HEK293 (cell line): ENCODE measurements around the gene STRA8.

Source experiments
- CTCF ChIA-PET: fragments of 350-600 bp; formaldehyde crosslinking; extraction: SDS; loops from one replicate; lab custom pipeline; 2021; ENCODE audit warnings: antibody characterized with exemption; lab: Yijun Ruan, JAX
- POLR2A ChIA-PET: fragments of 300-600 bp; formaldehyde crosslinking; extraction: SDS; loops from one replicate; lab custom pipeline; 2020; ENCODE audit warnings: antibody characterized with exemption, inconsistent platforms; lab: Yijun Ruan, JAX
- H3K27ac ChIP-seq: fragments of 200-500 bp; sonication (Bioruptor generic); 2 replicates; pipeline ENCODE4 v1.5.1; 2014; ENCODE audit warnings: low read depth, low read length, control low read depth, inconsistent platforms; ENCODE audit errors: extremely low read depth
- H3K36me3 ChIP-seq, 2 experiments: fragments of 200-500 bp in 1 of 2; sonication (Bioruptor generic) in 1 of 2; 1 replicate in 1 of 2; 2 replicates in 1 of 2; pipeline ENCODE4 v1.5.1; 2014 to 2017; ENCODE audit warnings: inconsistent platforms in 2 of 2, low read length in 2 of 2; ENCODE audit not compliant: control insufficient read depth in 2 of 2, insufficient read depth in 1 of 2
- H3K4me1 ChIP-seq: fragments of 200-500 bp; sonication (Bioruptor generic); 2 replicates; pipeline ENCODE4 v1.5.1; 2014; ENCODE audit warnings: mild to moderate bottlenecking, low read length, inconsistent platforms; ENCODE audit not compliant: control insufficient read depth, insufficient read depth
- H3K4me3 ChIP-seq: 2 replicates; pipeline ENCODE4 v1.5.1; 2011; ENCODE audit warnings: low read depth, mild to moderate bottlenecking, control low read depth, low read length, moderate library complexity
- H3K9me3 ChIP-seq: fragments of 200-500 bp; sonication (Bioruptor generic); 2 replicates; pipeline ENCODE4 v1.5.1; 2014; ENCODE audit warnings: low read depth, low read length, inconsistent platforms; ENCODE audit not compliant: control insufficient read depth, insufficient read depth
- SCRT1 ChIP-seq: fragments of 450-650 bp; formaldehyde crosslinking; IDR thresholded peaks from 2 replicates; pipeline ENCODE4 v1.5.1; 2016; ENCODE audit warnings: missing biosample characterization, missing genetic modification characterization, borderline replicate concordance
- SP7 ChIP-seq: fragments of 450-650 bp; formaldehyde crosslinking; IDR thresholded peaks from 2 replicates; pipeline ENCODE4 v1.5.1; 2016; ENCODE audit warnings: missing biosample characterization, missing genetic modification characterization
- YY1 ChIP-seq: fragments of 450-650 bp; formaldehyde crosslinking; IDR thresholded peaks from 2 replicates; pipeline ENCODE4 v1.5.1; 2018; ENCODE audit warnings: missing biosample characterization, missing genetic modification characterization
- ZNF138 ChIP-seq: fragments of 450-650 bp; formaldehyde crosslinking; IDR thresholded peaks from 2 replicates; pipeline ENCODE4 v1.5.1; 2016; ENCODE audit warnings: missing biosample characterization, missing genetic modification characterization, borderline replicate concordance
- ZNF155 ChIP-seq: fragments of 450-650 bp; formaldehyde crosslinking; IDR thresholded peaks from 2 replicates; pipeline ENCODE4 v1.5.1; 2016; ENCODE audit warnings: missing biosample characterization, missing genetic modification characterization
- ZNF157 ChIP-seq: fragments of 450-650 bp; formaldehyde crosslinking; IDR thresholded peaks from 2 replicates; pipeline ENCODE4 v1.5.1; 2016; ENCODE audit warnings: missing biosample characterization, missing genetic modification characterization
- ZNF302 ChIP-seq: fragments of 450-650 bp; formaldehyde crosslinking; IDR thresholded peaks from 2 replicates; pipeline ENCODE4 v1.5.1; 2016; ENCODE audit warnings: missing biosample characterization, missing genetic modification characterization, low read depth
- ZNF391 ChIP-seq: fragments of 450-650 bp; formaldehyde crosslinking; IDR thresholded peaks from 2 replicates; pipeline ENCODE4 v1.5.1; 2016; ENCODE audit warnings: low read depth, missing biosample characterization, missing genetic modification characterization, borderline replicate concordance
- ZNF596 ChIP-seq: fragments of 450-650 bp; IDR thresholded peaks from 2 replicates; pipeline ENCODE4 v1.5.0; 2018; ENCODE audit warnings: missing biosample characterization, mild to moderate bottlenecking, missing genetic modification characterization, moderate library complexity
- ZNF701 ChIP-seq: fragments of 450-650 bp; formaldehyde crosslinking; IDR thresholded peaks from 2 replicates; pipeline ENCODE4 v1.5.1; 2016; ENCODE audit warnings: missing biosample characterization, missing genetic modification characterization
- ZNF76 ChIP-seq: fragments of 450-650 bp; formaldehyde crosslinking; IDR thresholded peaks from 2 replicates; pipeline ENCODE4; 2016; ENCODE audit warnings: low read depth, missing biosample characterization, missing genetic modification characterization, borderline replicate concordance
- ZNF830 ChIP-seq: fragments of 450-650 bp; IDR thresholded peaks from 2 replicates; pipeline ENCODE4 v1.5.0; 2018; ENCODE audit warnings: missing biosample characterization, missing genetic modification characterization, low read depth, mild to moderate bottlenecking, moderate library complexity
- ZSCAN30 ChIP-seq: fragments of 450-650 bp; IDR thresholded peaks from 2 replicates; pipeline ENCODE4 v1.5.1; 2018; ENCODE audit warnings: missing biosample characterization, mild to moderate bottlenecking, missing genetic modification characterization, moderate library complexity
- TF ChIP-seq, protein P1 (sequence below): fragments of 450-650 bp; formaldehyde crosslinking; IDR thresholded peaks from 2 replicates; pipeline ENCODE4 v1.5.1; 2016; ENCODE audit warnings: missing biosample characterization, missing genetic modification characterization
- TF ChIP-seq, protein P2 (sequence below): fragments of 450-650 bp; formaldehyde crosslinking; IDR thresholded peaks from 2 replicates; pipeline ENCODE4 v1.5.1; 2017; ENCODE audit warnings: missing biosample characterization, missing genetic modification characterization
- TF ChIP-seq, protein P3 (sequence below): fragments of 450-650 bp; formaldehyde crosslinking; IDR thresholded peaks from 2 replicates; pipeline ENCODE4 v1.5.1; 2016; ENCODE audit warnings: missing biosample characterization, missing genetic modification characterization
- TF ChIP-seq, protein P4 (sequence below): fragments of 450-650 bp; formaldehyde crosslinking; IDR thresholded peaks from 2 replicates; pipeline ENCODE4 v1.5.1; 2016; ENCODE audit warnings: missing biosample characterization, missing genetic modification characterization
- TF ChIP-seq, protein P5 (sequence below): fragments of 450-650 bp; formaldehyde crosslinking; IDR thresholded peaks from 2 replicates; pipeline ENCODE4 v1.5.1; 2017; ENCODE audit warnings: missing biosample characterization, missing genetic modification characterization

The STRA8 gene

DNA sequence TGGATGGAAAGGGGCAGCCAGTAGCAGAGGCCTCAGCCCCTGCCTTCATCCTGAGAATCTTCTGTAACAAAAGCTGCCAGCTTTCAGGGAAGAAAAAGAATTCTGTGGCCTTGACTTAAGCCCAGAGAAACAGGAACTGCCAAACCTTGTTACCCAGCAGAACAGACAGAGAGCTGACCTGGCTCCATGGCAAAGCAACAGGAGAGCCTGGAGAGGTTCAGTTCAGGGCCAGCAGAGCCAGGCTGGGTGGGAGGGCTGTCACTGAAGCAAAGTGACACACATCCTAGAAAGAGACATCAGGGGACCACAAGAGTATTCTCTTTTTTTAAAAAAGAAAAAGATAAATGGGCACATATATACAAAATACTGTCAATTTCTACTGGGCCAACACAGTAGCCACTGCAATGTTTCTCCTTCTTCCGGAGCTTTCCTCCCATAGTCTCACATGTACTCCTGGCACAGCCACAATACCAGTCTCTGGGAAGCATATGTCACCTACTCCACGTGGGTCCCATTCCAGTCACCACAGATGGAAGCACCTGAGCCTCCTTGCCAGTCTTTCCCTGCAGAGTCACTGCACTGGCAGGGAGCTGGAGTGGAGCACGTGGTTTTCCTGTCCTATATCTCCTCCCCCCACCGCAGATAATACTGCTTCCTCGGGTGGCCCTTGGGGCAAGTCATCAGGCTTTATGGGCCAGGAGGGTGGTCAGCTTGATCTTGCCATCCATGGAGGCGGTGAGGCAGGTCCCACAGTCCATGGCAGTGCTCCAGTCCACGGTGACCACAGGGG is 48.0 kb upstream of the STRA8 start:
- no peak overlapping the region for H3K4me3 ChIP-seq
- peaks cover 0 to 69% of the 10 kb centered on the region in 2 experiments; a peak in 1 of 3 replicates for H3K36me3 ChIP-seq
- no peaks in the 10 kb centered on the region for H3K9me3 ChIP-seq
- H3K27ac ChIP-seq = no peak overlapping the region
- H3K4me1 ChIP-seq = no peaks in the 10 kb centered on the region
- CTCF ChIA-PET = interaction anchor here (0.5 to 0.7 kb wide), 2 partner anchors 15 to 441 kb away, joined by 3 read pairs; partner anchors contain the start of gene CYREN
- TF ChIP-seq, protein P1, sequence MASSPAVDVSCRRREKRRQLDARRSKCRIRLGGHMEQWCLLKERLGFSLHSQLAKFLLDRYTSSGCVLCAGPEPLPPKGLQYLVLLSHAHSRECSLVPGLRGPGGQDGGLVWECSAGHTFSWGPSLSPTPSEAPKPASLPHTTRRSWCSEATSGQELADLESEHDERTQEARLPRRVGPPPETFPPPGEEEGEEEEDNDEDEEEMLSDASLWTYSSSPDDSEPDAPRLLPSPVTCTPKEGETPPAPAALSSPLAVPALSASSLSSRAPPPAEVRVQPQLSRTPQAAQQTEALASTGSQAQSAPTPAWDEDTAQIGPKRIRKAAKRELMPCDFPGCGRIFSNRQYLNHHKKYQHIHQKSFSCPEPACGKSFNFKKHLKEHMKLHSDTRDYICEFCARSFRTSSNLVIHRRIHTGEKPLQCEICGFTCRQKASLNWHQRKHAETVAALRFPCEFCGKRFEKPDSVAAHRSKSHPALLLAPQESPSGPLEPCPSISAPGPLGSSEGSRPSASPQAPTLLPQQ (tag by site-specific recombination) = no peak
- no peak for TF ChIP-seq YY1 (tag by site-specific recombination)
- TF ChIP-seq, protein P2, sequence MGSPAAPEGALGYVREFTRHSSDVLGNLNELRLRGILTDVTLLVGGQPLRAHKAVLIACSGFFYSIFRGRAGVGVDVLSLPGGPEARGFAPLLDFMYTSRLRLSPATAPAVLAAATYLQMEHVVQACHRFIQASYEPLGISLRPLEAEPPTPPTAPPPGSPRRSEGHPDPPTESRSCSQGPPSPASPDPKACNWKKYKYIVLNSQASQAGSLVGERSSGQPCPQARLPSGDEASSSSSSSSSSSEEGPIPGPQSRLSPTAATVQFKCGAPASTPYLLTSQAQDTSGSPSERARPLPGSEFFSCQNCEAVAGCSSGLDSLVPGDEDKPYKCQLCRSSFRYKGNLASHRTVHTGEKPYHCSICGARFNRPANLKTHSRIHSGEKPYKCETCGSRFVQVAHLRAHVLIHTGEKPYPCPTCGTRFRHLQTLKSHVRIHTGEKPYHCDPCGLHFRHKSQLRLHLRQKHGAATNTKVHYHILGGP (tag by site-specific recombination) = no peak
- TF ChIP-seq ZNF701 (tag by site-specific recombination) = no peak
- no peak for TF ChIP-seq SP7
- TF ChIP-seq, protein P3, sequence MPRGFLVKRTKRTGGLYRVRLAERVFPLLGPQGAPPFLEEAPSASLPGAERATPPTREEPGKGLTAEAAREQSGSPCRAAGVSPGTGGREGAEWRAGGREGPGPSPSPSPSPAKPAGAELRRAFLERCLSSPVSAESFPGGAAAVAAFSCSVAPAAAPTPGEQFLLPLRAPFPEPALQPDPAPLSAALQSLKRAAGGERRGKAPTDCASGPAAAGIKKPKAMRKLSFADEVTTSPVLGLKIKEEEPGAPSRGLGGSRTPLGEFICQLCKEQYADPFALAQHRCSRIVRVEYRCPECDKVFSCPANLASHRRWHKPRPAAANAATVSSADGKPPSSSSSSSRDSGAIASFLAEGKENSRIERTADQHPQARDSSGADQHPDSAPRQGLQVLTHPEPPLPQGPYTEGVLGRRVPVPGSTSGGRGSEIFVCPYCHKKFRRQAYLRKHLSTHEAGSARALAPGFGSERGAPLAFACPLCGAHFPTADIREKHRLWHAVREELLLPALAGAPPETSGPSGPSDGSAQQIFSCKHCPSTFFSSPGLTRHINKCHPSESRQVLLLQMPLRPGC (tag by site-specific recombination) = no peak
- no peak for TF ChIP-seq ZNF830 (tag by site-specific recombination)
- no peak for TF ChIP-seq ZNF596 (tag by site-specific recombination)
- TF ChIP-seq, all 188 proteins: peak for 0
- POLR2A ChIA-PET = no interaction called here

DNA sequence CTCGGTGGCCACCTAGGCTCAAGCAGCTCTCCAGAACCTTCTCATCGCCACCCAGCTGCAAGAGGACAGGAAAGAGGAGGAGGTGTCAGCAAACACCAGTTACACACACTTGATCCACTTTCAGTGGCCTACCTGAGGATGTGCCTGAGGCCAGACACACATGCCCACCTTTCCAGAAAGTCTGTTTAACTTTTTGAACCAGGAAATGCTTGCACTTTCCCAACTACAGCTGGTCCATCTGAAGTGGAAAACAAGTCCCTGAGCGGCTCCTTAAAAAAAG is 47.4 kb upstream of the STRA8 start:
- ChIA-PET CTCF (interaction anchor here (0.5 to 0.7 kb wide), 2 partner anchors 16 to 441 kb away, joined by 3 read pairs; partner anchors contain the start of gene CYREN), POLR2A (no interaction called here)
- Histone ChIP-seq H3K9me3 (no peaks in the 10 kb centered on the region), H3K36me3 (peaks cover 0 to 69% of the 10 kb centered on the region in 2 experiments; a peak in 1 of 3 replicates), H3K4me1 (no peaks in the 10 kb centered on the region), H3K27ac (no peak overlapping the region), H3K4me3 (no peak overlapping the region)
- TF ChIP-seq ZSCAN30 (tag by site-specific recombination) (no peak), SCRT1 (tag by site-specific recombination) (no peak), ZNF302 (no peak), ZNF391 (no peak), ZNF157 (no peak), ZNF138 (tag by site-specific recombination) (no peak), ZNF155 (tag by site-specific recombination) (no peak), ZNF76 (tag by site-specific recombination) (no peak)
- TF ChIP-seq, protein P4, sequence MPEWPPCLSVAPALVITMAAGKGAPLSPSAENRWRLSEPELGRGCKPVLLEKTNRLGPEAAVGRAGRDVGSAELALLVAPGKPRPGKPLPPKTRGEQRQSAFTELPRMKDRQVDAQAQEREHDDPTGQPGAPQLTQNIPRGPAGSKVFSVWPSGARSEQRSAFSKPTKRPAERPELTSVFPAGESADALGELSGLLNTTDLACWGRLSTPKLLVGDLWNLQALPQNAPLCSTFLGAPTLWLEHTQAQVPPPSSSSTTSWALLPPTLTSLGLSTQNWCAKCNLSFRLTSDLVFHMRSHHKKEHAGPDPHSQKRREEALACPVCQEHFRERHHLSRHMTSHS (tag by site-specific recombination) = no peak
- TF ChIP-seq, protein P5, sequence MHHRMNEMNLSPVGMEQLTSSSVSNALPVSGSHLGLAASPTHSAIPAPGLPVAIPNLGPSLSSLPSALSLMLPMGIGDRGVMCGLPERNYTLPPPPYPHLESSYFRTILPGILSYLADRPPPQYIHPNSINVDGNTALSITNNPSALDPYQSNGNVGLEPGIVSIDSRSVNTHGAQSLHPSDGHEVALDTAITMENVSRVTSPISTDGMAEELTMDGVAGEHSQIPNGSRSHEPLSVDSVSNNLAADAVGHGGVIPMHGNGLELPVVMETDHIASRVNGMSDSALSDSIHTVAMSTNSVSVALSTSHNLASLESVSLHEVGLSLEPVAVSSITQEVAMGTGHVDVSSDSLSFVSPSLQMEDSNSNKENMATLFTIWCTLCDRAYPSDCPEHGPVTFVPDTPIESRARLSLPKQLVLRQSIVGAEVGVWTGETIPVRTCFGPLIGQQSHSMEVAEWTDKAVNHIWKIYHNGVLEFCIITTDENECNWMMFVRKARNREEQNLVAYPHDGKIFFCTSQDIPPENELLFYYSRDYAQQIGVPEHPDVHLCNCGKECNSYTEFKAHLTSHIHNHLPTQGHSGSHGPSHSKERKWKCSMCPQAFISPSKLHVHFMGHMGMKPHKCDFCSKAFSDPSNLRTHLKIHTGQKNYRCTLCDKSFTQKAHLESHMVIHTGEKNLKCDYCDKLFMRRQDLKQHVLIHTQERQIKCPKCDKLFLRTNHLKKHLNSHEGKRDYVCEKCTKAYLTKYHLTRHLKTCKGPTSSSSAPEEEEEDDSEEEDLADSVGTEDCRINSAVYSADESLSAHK = no peak
